CD4-positive, CD25-positive, alpha-beta regulatory T cell (primary cell): ENCODE data around the gene PMVK. TPM values are rescaled to one million over a fixed set of nuclear protein-coding genes. Genes with fewer than 3 reads are reported as not detected.

Experiments used
- ATAC-seq, 2 donors: fragments of 150-1000 bp; cut with Tn5 transposase; one replicate each; pipeline ENCODE4 v1.10.0; 2021; ENCODE audit warnings: low read depth in 2 of 2, moderate number of reproducible peaks in 2 of 2, moderate library complexity in 1 of 2
- DNase-seq, 3 donors: peaks; one replicate each; pipeline versions ENCODE4 v3.0.0 to v3.0.0-alpha.2; 2012 to 2022; ENCODE audit warnings: mixed read lengths in 1 of 3
- H3K27ac ChIP-seq: one replicate; pipeline ENCODE4 v1.7.0; 2013; ENCODE audit warnings: mild to moderate bottlenecking, low read length; ENCODE audit not compliant: insufficient read depth, poor library complexity, severe bottlenecking
- H3K27me3 ChIP-seq: one replicate; pipeline ENCODE4 v1.7.0; 2013; ENCODE audit warnings: low read length; ENCODE audit not compliant: control insufficient read depth, insufficient read depth
- H3K36me3 ChIP-seq: one replicate; pipeline ENCODE4 v1.7.0; 2013; ENCODE audit warnings: mild to moderate bottlenecking, low read length, moderate library complexity; ENCODE audit not compliant: control insufficient read depth, insufficient read depth
- H3K4me1 ChIP-seq: 2 replicates; pipeline ENCODE4 v1.7.0; 2013; ENCODE audit warnings: mild to moderate bottlenecking, low read length; ENCODE audit not compliant: insufficient read depth, control insufficient read depth, poor library complexity, severe bottlenecking
- H3K4me3 ChIP-seq: one replicate; pipeline ENCODE4 v1.7.0; 2013; ENCODE audit warnings: low read depth, mild to moderate bottlenecking, low read length, moderate library complexity
- H3K9me3 ChIP-seq, 2 experiments: 1 replicate in 1 of 2; 2 replicates in 1 of 2; pipeline ENCODE4 v1.7.0; 2013; ENCODE audit warnings: low read length in 2 of 2, mild to moderate bottlenecking in 1 of 2, moderate library complexity in 1 of 2; ENCODE audit not compliant: control insufficient read depth in 2 of 2
- H3K27ac Mint-ChIP-seq, 3 donors: one replicate each; pipeline ENCODE4 v1.8.0; 2020 to 2022; ENCODE audit warnings: mild to moderate bottlenecking in 3 of 3, mixed read lengths in 3 of 3, moderate library complexity in 2 of 3
- H3K27me3 Mint-ChIP-seq: one replicate; pipeline ENCODE4 v1.8.0; 2022; ENCODE audit warnings: mild to moderate bottlenecking, mixed read lengths
- H3K36me3 Mint-ChIP-seq: one replicate; pipeline ENCODE4 v1.8.0; 2020; ENCODE audit warnings: mixed read lengths
- H3K4me1 Mint-ChIP-seq, 4 donors: one replicate each; pipeline ENCODE4 v1.8.0; 2020 to 2022; ENCODE audit warnings: mixed read lengths in 4 of 4, mild to moderate bottlenecking in 1 of 4
- H3K4me3 Mint-ChIP-seq, 4 donors: one replicate each; pipeline ENCODE4 v1.8.0; 2020 to 2022; ENCODE audit warnings: mild to moderate bottlenecking in 4 of 4, mixed read lengths in 4 of 4, moderate library complexity in 3 of 4
- H3K9me3 Mint-ChIP-seq, 7 donors: one replicate each; pipeline ENCODE4 v1.8.0; 2020 to 2022; ENCODE audit warnings: mixed read lengths in 7 of 7, mild to moderate bottlenecking in 3 of 7, moderate library complexity in 2 of 7
- polyA plus RNA-seq, 4 donors: library from polyadenylated mRNA; unstranded; fragments of 300-500 nt; fragmentation: Illumina TruSeq; gene quantifications; one replicate each; pipeline ENCODE4 v1.2.3, GENCODE V29; 2021
- total RNA-seq: library from RNA; stranded (reverse); gene quantifications from one replicate; pipeline ENCODE4 v1.2.3, GENCODE V29; 2022

Gene PMVK
- total and polyA plus RNA-seq, 5 donors from 2014 or later, result 19.1 to 76.9 (median 56.7) TPM

- Histone ChIP-seq H3K9me3 (no peaks in the 10 kb centered on the region), H3K27ac (peak overlapping the region; percentile 100), H3K4me1 (peaks cover 79% of the 10 kb centered on the region), H3K36me3 (peaks cover 38% of the 10 kb centered on the region), H3K4me3 (peak overlapping the region; percentile 91), H3K27me3 (no peaks in the 10 kb centered on the region)
- ATAC-seq (no peak), DNase-seq (no peak)
- H3K27ac Mint-ChIP-seq, result peak overlapping the region; percentile 99 to 100 (median 100)
- peaks cover 0 to 82% (median 47%) of the 10 kb centered on the region in 4 donors for H3K4me1 Mint-ChIP-seq
- H3K9me3 Mint-ChIP-seq, result peaks cover 0 to 4% (median 0%) of the 10 kb centered on the region in 7 donors
- H3K36me3 Mint-ChIP-seq, result peaks cover 26% of the 10 kb centered on the region
- peaks cover 6% of the 10 kb centered on the region for H3K27me3 Mint-ChIP-seq
- H3K4me3 Mint-ChIP-seq, result peak overlapping the region; percentile 95 to 98 (median 98)
These were observed 18.0 kb upstream of the PMVK start for GRCh38 chr1:154954541-154954940.

GRCh38 chr1:154953611-154954038 lies 17.1 kb upstream of the PMVK start:
- Histone ChIP-seq H3K27me3 (no peaks in the 10 kb centered on the region), H3K36me3 (peaks cover 34% of the 10 kb centered on the region), H3K4me3 (peak overlapping the region; percentile 91), H3K9me3 (no peaks in the 10 kb centered on the region), H3K27ac (peak overlapping the region; percentile 100), H3K4me1 (peaks cover 82% of the 10 kb centered on the region)
- peaks cover 6% of the 10 kb centered on the region for H3K27me3 Mint-ChIP-seq
- H3K27ac Mint-ChIP-seq, result peak overlapping the region; percentile 99 to 100 (median 100)
- H3K4me3 Mint-ChIP-seq, result peak overlapping the region; percentile 95 to 98 (median 98)
- H3K36me3 Mint-ChIP-seq, result peaks cover 33% of the 10 kb centered on the region
- peaks cover 0 to 5% (median 0%) of the 10 kb centered on the region in 7 donors for H3K9me3 Mint-ChIP-seq
- ATAC-seq (no peak), DNase-seq (no peak)
- peaks cover 0 to 90% (median 51%) of the 10 kb centered on the region in 4 donors for H3K4me1 Mint-ChIP-seq

DNA sequence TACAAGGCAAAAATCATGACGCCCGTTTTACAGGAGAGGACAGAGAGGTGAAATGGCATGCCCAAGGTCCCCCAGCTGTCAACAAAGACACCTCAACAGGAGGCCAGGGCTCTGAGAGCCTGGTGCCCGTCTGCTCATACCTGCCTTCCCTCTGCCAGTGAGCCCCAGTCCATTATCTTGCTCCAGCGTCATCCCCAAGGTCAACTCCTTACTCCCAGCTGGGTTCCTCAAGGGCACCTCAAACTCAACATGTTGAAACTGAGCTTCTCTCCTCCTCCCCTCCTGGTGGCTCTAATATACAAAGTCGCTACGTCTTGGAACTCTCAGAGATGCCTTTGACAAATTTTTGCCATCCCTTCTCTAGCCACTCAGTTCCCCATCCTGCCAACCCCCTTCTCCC lies 16.1 kb upstream of the PMVK start:
- Histone ChIP-seq H3K4me1 (peaks cover 85% of the 10 kb centered on the region), H3K27ac (peak overlapping the region; percentile 100), H3K27me3 (no peaks in the 10 kb centered on the region), H3K4me3 (peak overlapping the region; percentile 91), H3K9me3 (no peaks in the 10 kb centered on the region), H3K36me3 (peaks cover 35% of the 10 kb centered on the region)
- Mint-ChIP-seq H3K36me3 (peaks cover 35% of the 10 kb centered on the region), H3K4me3 (peak overlapping the region; percentile 95 to 98 (median 98)), H3K27me3 (peaks cover 6% of the 10 kb centered on the region), H3K27ac (peak overlapping the region; percentile 99 to 100 (median 100)), H3K9me3 (peaks cover 0 to 6% (median 0%) of the 10 kb centered on the region in 7 donors), H3K4me1 (peaks cover 0 to 85% (median 50%) of the 10 kb centered on the region in 4 donors)
- ATAC-seq (no peak), DNase-seq (no peak)

GRCh38 chr1:154951901-154952657 lies 15.6 kb upstream of the PMVK start:
- H3K4me3 Mint-ChIP-seq, result peak overlapping the region; percentile 95 to 98 (median 98)
- peaks cover 35% of the 10 kb centered on the region for H3K36me3 Mint-ChIP-seq
- H3K9me3 Mint-ChIP-seq, result peaks cover 0 to 6% (median 0%) of the 10 kb centered on the region in 7 donors
- ATAC-seq (peak; percentile 24 to 32), DNase-seq (peak; percentile 59 to 80 (median 70))
- Histone ChIP-seq H3K36me3 (peaks cover 40% of the 10 kb centered on the region), H3K9me3 (no peaks in the 10 kb centered on the region), H3K4me3 (peak overlapping the region; percentile 91), H3K4me1 (peaks cover 87% of the 10 kb centered on the region), H3K27me3 (no peaks in the 10 kb centered on the region), H3K27ac (peak overlapping the region; percentile 100)
- peaks cover 0 to 79% (median 49%) of the 10 kb centered on the region in 4 donors for H3K4me1 Mint-ChIP-seq
- peak overlapping the region; percentile 99 to 100 (median 100) for H3K27ac Mint-ChIP-seq
- H3K27me3 Mint-ChIP-seq, result peaks cover 6% of the 10 kb centered on the region

DNA sequence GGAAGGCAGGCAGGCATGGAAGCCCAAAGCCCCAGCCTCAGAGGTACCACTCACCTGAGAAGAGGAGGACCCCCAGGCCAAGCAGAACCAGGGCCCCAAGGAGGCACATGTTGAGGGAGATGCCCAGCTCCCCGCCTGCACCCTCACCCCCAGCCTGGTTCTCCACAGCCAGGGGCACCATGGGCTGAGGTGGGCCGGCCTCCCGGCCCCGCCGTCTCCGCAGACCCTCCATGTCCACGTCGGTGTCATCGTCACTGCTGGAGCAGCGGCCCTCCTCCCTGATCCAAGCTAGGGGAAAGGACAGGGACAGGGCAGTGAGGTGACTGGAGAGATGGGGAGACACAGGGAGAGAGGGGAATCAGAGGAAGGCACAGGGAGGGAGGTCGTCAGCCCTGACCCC lies 11.6 kb upstream of the PMVK start:
- Histone ChIP-seq H3K36me3 (peaks cover 64% of the 10 kb centered on the region), H3K4me3 (no peak overlapping the region), H3K4me1 (peaks cover 66% of the 10 kb centered on the region), H3K27me3 (no peaks in the 10 kb centered on the region), H3K9me3 (no peaks in the 10 kb centered on the region), H3K27ac (peak overlapping the region; percentile 55)
- Mint-ChIP-seq H3K9me3 (peaks cover 0 to 2% (median 0%) of the 10 kb centered on the region in 7 donors), H3K4me3 (peak overlapping the region in 2 of 4 donors; percentile 58 to 84), H3K27ac (peak overlapping the region in 1 of 3 donors; percentile 1), H3K36me3 (peaks cover 37% of the 10 kb centered on the region), H3K27me3 (peaks cover 6% of the 10 kb centered on the region), H3K4me1 (peaks cover 0 to 71% (median 51%) of the 10 kb centered on the region in 4 donors)
- DNase-seq (no peak), ATAC-seq (no peak)

- no peak for DNase-seq
- Histone ChIP-seq H3K27me3 (no peaks in the 10 kb centered on the region), H3K9me3 (no peaks in the 10 kb centered on the region), H3K27ac (no peak overlapping the region), H3K4me1 (peaks cover 66% of the 10 kb centered on the region), H3K36me3 (peaks cover 58% of the 10 kb centered on the region), H3K4me3 (no peak overlapping the region)
- no peak for ATAC-seq
- H3K4me1 Mint-ChIP-seq, result peaks cover 5 to 71% (median 49%) of the 10 kb centered on the region in 4 donors
- peaks cover 25% of the 10 kb centered on the region for H3K36me3 Mint-ChIP-seq
- peaks cover 0 to 5% (median 0%) of the 10 kb centered on the region in 7 donors for H3K9me3 Mint-ChIP-seq
- H3K27me3 Mint-ChIP-seq, result peaks cover 6% of the 10 kb centered on the region
- peak overlapping the region in 2 of 3 donors; percentile 33 to 86 for H3K27ac Mint-ChIP-seq
- H3K4me3 Mint-ChIP-seq, result peak overlapping the region in 2 of 4 donors; percentile 32 to 74
These were observed 9.7 kb upstream of the PMVK start for GRCh38 chr1:154945962-154946850.

DNA sequence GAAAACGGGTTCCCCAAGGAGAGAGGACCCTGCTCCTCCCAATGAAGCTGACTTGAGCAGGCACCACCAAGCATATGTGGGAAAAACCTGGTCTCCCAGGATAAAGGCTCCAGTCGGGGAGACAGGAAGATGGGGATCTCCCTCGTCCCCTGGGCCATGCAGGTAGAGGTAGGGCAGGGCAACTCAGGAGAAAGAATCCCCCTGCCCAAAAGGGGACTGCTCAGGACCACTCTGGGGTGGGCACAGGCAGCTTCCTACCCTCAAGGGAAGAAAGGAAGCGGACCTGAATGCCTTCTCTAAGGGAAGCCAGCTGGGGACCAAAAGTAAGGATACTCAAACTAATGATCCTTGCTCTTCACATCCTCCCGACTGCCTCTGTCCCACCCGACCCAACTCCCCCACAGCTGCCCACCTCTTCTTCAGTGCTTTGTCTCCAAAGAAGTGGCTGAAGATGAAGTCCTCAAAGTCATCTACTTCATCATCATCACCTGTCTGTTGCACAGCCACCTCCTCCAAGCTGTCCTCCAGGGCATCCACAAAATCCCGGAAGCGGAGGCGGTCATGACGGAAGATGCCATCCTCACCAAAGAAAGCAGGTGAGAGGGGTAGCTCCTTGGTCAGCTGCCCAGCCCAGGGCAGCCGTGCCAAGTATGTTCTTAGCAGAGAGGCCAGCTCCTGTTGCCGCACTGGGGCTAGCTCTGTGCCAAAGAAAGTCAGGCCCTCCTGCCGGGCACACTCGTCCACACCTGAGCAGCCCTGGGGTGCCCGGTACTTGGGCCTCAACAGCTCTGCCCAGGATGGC lies 8.8 kb upstream of the PMVK start:
- peaks cover 6% of the 10 kb centered on the region for H3K27me3 Mint-ChIP-seq
- Histone ChIP-seq H3K9me3 (no peaks in the 10 kb centered on the region), H3K4me1 (peaks cover 66% of the 10 kb centered on the region), H3K27ac (peak overlapping the region; percentile 14), H3K4me3 (no peak overlapping the region), H3K27me3 (no peaks in the 10 kb centered on the region), H3K36me3 (peaks cover 49% of the 10 kb centered on the region)
- ATAC-seq, result no peak
- H3K27ac Mint-ChIP-seq, result peak overlapping the region in 2 of 3 donors; percentile 63 to 92
- DNase-seq, result no peak
- peaks cover 9 to 71% (median 52%) of the 10 kb centered on the region in 4 donors for H3K4me1 Mint-ChIP-seq
- peaks cover 0 to 5% (median 0%) of the 10 kb centered on the region in 7 donors for H3K9me3 Mint-ChIP-seq
- H3K4me3 Mint-ChIP-seq, result peak overlapping the region in 1 of 4 donors; percentile 74
- peaks cover 20% of the 10 kb centered on the region for H3K36me3 Mint-ChIP-seq
